ENCODE data around the gene NOXA1.

Gene NOXA1

DNA sequence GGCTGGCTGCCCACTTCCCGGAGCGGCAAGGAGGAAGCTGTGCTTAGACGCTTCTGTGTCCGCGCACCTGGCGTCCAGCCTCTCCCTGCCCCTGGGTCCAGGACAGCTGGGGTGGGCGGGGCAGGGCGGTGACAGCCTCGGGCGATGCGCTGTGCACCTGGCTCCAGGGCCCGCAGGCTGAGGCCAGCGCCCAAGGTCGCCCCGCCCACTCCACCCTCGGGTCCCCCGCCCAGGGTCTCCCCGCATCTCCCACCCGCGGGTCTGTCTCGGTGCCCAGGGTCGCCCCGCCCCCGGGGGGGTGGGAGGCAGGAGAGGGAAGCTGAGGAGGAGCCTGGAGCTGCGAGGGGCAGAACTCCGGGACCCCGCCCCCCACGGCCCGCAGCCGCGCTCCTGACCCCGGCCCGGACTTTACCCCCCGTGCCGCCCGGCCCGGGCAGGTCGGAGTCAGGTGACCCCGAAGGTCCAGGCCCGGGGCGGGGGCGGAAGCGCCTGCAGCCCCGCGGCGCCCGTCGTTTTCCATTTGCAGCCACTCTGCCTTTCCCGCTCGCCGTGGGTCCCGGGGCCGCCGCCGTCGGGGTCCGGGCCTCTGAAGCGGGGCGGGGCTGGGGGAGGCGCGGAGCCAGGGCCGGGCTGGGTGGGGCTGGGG lies 18.2 kb downstream of the NOXA1 start, which contains the start of gene ENTPD8:
ENTPD8 (minus strand) TSS at position 69 of the 646 bp plus-strand sequence. CDS start 3,072 bp downstream, outside the sequence.
- TF ChIP-seq, protein P1, sequence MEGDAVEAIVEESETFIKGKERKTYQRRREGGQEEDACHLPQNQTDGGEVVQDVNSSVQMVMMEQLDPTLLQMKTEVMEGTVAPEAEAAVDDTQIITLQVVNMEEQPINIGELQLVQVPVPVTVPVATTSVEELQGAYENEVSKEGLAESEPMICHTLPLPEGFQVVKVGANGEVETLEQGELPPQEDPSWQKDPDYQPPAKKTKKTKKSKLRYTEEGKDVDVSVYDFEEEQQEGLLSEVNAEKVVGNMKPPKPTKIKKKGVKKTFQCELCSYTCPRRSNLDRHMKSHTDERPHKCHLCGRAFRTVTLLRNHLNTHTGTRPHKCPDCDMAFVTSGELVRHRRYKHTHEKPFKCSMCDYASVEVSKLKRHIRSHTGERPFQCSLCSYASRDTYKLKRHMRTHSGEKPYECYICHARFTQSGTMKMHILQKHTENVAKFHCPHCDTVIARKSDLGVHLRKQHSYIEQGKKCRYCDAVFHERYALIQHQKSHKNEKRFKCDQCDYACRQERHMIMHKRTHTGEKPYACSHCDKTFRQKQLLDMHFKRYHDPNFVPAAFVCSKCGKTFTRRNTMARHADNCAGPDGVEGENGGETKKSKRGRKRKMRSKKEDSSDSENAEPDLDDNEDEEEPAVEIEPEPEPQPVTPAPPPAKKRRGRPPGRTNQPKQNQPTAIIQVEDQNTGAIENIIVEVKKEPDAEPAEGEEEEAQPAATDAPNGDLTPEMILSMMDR (IDR thresholded peaks at IDR 0.05; ENCODE audit: insufficient read depth, low read depth, low read length, missing control alignments): no peak
- H3K4me3 ChIP-seq (ENCODE audit: low read depth, low read length): no peak within 1 kb of the TSS
- no peak for DNase-seq (ENCODE audit: low read depth)

DNA sequence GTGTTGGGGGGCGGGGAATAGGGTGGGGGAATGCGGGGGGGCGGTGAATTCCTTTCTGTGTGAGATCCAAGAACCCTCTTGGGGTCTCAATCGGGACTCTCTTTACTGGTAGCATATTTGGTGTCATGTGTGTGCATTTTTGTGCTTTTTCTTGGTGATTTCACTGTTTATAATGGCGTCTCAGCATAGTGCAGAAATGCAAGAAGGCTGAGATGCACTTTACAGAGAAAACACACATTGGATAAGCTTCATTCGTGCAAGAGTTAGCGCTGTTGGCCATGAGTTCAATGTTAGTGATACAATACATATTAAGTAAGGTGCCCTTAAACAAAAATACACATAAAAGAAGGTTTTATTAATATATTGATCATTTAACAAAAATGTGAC lies 18.7 kb downstream of the NOXA1 start:
- TF ChIP-seq, protein P1 (IDR thresholded peaks at IDR 0.05; ENCODE audit: insufficient read depth, low read depth, low read length, missing control alignments): no peak
- H3K4me3 ChIP-seq (ENCODE audit: low read depth, low read length): no peak overlapping the region
- no peak for DNase-seq (ENCODE audit: low read depth)

DNA sequence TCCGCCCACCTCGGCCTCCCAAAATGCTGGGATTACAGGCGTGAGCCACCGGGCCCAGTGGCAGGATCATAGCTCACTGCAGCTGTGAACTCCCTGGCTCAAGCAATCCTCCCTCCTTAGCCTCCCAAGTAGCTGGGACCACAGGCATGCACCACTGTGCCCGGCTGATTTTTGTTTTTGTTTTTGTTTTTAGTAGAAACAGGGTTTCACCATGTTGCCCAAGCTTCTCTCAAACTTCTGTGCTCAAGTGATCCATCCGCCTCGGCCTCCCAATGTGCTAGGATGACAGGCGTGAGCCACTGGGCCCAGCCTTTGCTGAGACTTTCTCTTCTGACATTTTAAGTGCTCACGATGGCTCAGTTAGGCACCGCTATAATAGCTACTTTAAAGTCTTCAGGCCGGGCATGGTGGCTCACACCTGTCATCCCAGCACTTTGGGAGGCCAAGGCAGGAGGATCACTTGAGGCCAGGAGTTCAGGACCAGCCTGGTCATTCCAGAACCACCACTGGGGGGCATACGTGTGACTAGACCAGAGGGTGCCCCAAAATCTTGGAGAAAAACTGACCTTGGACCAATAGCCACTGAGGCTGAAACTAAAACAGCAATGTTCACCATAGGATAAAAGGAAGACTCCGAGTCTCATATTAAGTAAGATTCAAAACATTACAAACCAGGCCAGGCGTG lies 21.1 kb downstream of the NOXA1 start:
- TF ChIP-seq, protein P1 (IDR thresholded peaks at IDR 0.05; ENCODE audit: insufficient read depth, low read depth, low read length, missing control alignments): no peak

DNA sequence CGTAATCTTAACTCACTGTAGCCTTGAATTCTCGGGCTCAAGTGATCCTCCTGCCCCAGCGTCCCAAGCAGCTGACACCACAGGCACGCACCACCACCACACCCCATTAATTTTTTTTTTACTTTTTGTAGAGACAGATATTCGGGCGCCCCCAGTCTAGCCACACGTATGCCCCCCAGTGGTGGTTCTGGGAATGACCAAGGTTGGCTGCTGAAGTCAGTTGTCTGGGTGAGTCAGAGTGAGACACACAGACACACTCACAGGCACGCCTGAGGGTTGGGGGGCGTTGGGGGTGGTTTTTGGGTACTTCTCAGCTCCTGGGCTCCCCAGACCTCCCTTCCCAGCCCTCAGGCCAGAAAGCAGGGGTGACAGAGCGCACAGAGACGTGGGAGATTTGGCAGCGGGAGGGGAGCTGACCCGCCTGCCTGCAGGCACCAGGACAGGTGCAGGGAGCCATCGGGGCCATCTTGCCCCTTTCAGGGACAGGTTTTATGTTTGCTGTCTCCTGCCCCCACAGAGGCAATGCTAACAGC lies 22.1 kb downstream of the NOXA1 start:
- TF ChIP-seq, protein P1 (IDR thresholded peaks at IDR 0.05; ENCODE audit: insufficient read depth, low read depth, low read length, missing control alignments): peak; percentile 84
- no peak overlapping the region for H3K4me3 ChIP-seq (ENCODE audit: low read depth, low read length)
- DNase-seq (ENCODE audit: low read depth): peak; percentile 83

More for the DNA sequence above, 21.1 kb downstream of the NOXA1 start:
- no peak overlapping the region for H3K4me3 ChIP-seq (ENCODE audit: low read depth, low read length)
- no peak for DNase-seq (ENCODE audit: low read depth)

DNA sequence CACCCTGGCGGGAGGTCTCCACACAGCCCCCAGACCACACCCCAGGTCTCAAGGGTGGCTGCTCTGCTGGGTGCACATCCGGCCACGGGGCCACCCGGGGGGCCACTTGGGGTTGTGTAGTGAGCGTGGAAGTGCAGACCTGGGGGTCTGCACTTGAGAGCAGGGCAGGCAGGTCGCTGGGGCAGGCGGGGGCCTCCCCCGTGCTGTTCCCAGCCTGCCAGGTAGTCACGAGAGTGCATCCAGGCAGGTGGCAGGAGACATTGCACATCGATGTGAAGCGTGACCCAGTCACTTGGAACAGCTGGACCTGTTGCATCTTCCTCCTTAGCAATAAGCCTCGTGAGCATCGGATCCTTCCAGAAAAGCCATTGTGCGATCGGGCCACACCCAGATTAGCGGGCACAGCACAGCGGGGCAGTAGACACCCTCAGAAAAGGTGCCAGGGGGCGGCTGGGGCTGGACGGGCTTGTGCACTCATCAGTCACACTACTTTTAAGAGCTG lies 22.8 kb downstream of the NOXA1 start:
- H3K4me3 ChIP-seq (ENCODE audit: low read depth, low read length): no peak overlapping the region
- no peak for DNase-seq (ENCODE audit: low read depth)
- TF ChIP-seq, protein P1 (IDR thresholded peaks at IDR 0.05; ENCODE audit: insufficient read depth, low read depth, low read length, missing control alignments): no peak

DNA sequence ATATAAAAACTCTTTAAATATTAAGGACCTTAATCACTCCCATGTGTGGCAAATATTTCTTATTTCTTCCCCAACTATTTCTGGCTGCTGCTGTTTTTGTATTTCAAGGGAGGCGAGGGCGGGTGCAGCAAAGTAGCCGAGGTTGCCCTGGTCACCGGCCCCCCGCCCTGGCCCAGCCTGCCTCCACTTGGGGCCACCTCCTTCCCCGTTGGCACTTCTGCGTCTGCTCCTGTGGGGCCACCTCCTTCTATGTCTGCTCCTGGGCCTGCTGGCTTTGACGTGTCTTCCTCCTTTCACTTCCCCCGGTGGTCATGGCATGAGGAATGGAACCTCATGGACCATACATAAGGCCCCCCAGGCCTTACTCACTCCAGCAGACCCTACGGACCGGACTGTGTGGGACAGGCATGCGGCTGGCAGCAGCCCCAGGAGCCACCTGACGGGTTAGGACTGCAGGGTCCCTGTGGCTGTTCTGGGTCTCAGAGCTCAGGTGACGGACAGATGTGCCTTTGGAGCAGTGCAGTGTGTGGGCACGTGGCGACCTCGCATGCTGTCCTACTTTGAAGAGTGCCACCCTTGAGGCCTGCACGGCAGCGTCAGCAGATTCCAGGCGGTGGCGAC lies 23.8 kb downstream of the NOXA1 start:
- no peak overlapping the region for H3K4me3 ChIP-seq (ENCODE audit: low read depth, low read length)
- TF ChIP-seq, protein P1 (IDR thresholded peaks at IDR 0.05; ENCODE audit: insufficient read depth, low read depth, low read length, missing control alignments): no peak
- no peak for DNase-seq (ENCODE audit: low read depth)
